Thymus (tissue), 11 donors: Measurements from ENCODE around the gene SLC2A14. TPM values are rescaled to one million over a fixed set of nuclear protein-coding genes. Genes with fewer than 3 reads are reported as not detected.
"Not testable (repeated sequence)": the region's sequence is repeated elsewhere in the genome, so short reads cannot be mapped to it uniquely, and the experiment has no call there.

Experiments used
- DNase-seq, 9 donors: peaks; one replicate each; pipeline ENCODE4 v3.0.0-alpha.2; 2013; ENCODE audit warnings: low spot score in 9 of 9, low read depth in 6 of 9, missing footprints in 1 of 9
- H3K27ac ChIP-seq, 2 donors: one replicate each; pipeline ENCODE4 v1.5.1; 2013; ENCODE audit warnings: control low read depth in 1 of 2, low read depth in 1 of 2, low read length in 1 of 2, mild to moderate bottlenecking in 1 of 2, moderate library complexity in 1 of 2
- H3K27me3 ChIP-seq, 2 donors: one replicate each; pipeline ENCODE4 v1.5.1; 2013; ENCODE audit warnings: low read length in 1 of 2; ENCODE audit not compliant: control insufficient read depth in 2 of 2, insufficient read depth in 1 of 2
- H3K36me3 ChIP-seq, 2 donors: one replicate each; pipeline ENCODE4 v1.5.1; 2013; ENCODE audit warnings: low read length in 1 of 2, mild to moderate bottlenecking in 1 of 2, moderate library complexity in 1 of 2; ENCODE audit not compliant: control insufficient read depth in 2 of 2, insufficient read depth in 2 of 2
- H3K4me1 ChIP-seq, 2 donors: one replicate each; pipeline ENCODE4 v1.5.1; 2013; ENCODE audit warnings: low read length in 2 of 2; ENCODE audit not compliant: control insufficient read depth in 2 of 2, insufficient read depth in 2 of 2
- H3K4me3 ChIP-seq, 2 donors: one replicate each; pipeline ENCODE4 v1.5.1; 2013; ENCODE audit warnings: low read length in 2 of 2, control low read depth in 1 of 2, mild to moderate bottlenecking in 1 of 2
- H3K9me3 ChIP-seq, 2 donors: one replicate each; pipeline ENCODE4 v1.5.1; 2013; ENCODE audit warnings: low read length in 1 of 2, mild to moderate bottlenecking in 1 of 2; ENCODE audit not compliant: control insufficient read depth in 2 of 2, insufficient read depth in 1 of 2
- WGBS: extraction: QIAGEN DNeasy Blood & Tissue Kit; methylation state at CpG from one replicate; pipeline ENCODE4 v1.1.7; 2013; 5-methylcytosine and 5-hydroxymethylcytosine counted together
- polyA plus RNA-seq: library from polyadenylated mRNA; stranded (reverse); fragments of 200-250 nt; gene quantifications from one replicate; pipeline ENCODE4 v1.2.3, GENCODE V29; 2013
- total RNA-seq: library from RNA; stranded (reverse); fragments of 120-200 nt; gene quantifications from one replicate; pipeline ENCODE4 v1.2.4, GENCODE V29; 2013
- donor health status: healthy.

SLC2A14 gene
- total and polyA plus RNA-seq, 2 donors = 0.07 to 0.19 TPM

DNA sequence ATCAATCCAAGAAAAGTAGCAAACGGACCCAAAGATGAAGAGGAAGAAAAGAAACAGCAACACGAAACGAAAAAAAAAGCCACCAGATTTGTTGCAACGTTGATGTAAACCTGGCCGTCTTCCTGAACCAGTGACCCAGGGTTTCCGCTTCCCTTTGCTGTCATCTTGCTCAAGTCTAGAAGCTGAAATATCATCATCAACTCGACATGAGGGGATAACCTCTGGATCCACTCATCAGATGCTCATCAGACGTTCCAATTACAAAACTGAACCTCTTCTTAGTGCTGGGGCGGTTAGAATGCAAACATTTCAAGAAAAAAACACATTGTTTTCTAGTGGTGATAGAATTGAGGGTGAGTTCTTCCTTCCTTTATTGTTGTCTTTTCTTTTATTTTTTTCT lies 29.1 kb downstream of the SLC2A14 start:
- not testable (repeated sequence) for H3K36me3 ChIP-seq, H3K27me3 ChIP-seq, H3K4me3 ChIP-seq, H3K4me1 ChIP-seq, H3K9me3 ChIP-seq
- 12% methylated on average over 4 of the region's 9 CpGs for WGBS
- H3K27ac ChIP-seq = peak overlapping the region in 1 of 2 donors; percentile 42
- peak in 1 of 9 donors; percentile 33 for DNase-seq

- not testable (repeated sequence) for H3K36me3 ChIP-seq, DNase-seq, H3K27ac ChIP-seq, H3K4me1 ChIP-seq, H3K27me3 ChIP-seq, H3K9me3 ChIP-seq, H3K4me3 ChIP-seq
- WGBS = 62% methylated on average over 5 of the region's 8 CpGs
Measured at GRCh38 chr12:7843149-7843548, 29.6 kb downstream of the SLC2A14 start.

DNA sequence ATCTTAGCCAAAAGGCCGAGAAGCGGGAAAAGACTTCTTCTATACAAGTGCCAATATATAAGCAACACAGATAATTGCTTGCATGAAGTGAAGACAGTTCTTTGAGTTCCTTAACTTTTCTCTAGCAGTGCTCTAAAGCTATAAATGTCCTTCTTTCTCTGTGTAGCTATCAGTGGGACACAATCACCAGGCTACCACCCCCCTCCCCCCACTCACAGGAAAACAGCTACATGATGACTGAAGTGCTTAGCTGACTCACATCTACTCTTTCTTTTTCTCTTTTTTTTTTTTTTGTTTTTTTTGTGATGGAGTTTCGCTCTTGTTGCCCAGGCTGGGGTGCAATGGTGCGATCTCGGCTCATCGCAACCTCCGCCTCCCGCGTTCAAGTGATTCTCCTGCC lies 30.3 kb downstream of the SLC2A14 start:
- H3K27ac ChIP-seq, H3K4me3 ChIP-seq, H3K9me3 ChIP-seq, H3K4me1 ChIP-seq, DNase-seq, H3K27me3 ChIP-seq, H3K36me3 ChIP-seq: not testable (repeated sequence)
- WGBS = 98% methylated on average over 9 of the region's 9 CpGs

DNA sequence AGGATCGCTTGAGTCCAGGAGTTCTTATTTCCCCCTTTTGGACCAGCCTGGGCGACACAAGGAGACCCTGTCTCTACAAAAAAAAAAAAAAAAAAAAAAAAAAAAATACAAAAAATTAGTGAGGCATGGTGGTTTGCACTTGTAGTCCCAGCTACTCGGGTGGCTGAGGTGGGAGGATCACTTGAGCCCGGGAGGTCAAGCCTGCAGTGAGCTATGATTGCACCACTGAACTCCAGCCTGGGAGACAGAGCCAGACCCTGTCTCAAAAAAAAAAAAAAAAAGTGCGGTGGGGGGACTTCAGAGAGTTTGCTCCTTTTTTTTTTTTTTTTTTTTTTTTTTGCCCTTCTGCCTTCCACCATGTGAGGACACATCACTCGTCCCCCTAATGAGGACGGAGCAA lies 32.9 kb downstream of the SLC2A14 start:
- H3K36me3 ChIP-seq, H3K4me1 ChIP-seq, H3K27me3 ChIP-seq, H3K4me3 ChIP-seq, DNase-seq, H3K9me3 ChIP-seq, H3K27ac ChIP-seq: not testable (repeated sequence)
- WGBS = 93% methylated on average over 7 of the region's 7 CpGs

DNA sequence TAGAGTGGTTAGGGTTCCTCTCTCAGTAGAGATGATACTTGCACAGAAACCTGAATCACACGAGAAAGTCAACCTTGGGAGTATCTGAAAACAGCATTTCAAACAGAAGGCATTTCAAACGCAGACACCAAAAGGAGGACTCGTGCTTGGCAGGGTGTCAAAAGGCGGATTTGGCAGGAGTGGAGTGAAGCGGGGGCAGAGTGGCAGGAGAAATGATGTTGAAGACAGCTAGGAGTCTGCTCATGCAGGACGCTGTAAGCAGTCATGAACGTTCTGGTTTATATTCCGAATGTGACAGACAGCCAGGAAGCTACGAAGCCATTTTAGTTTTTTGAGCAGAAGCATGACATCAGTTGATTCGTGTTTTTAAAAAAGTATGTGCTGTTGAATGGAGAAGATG lies 33.5 kb downstream of the SLC2A14 start:
- H3K9me3 ChIP-seq, DNase-seq, H3K36me3 ChIP-seq, H3K4me3 ChIP-seq, H3K27ac ChIP-seq, H3K4me1 ChIP-seq, H3K27me3 ChIP-seq: not testable (repeated sequence)
- WGBS = 92% methylated on average over 9 of the region's 10 CpGs

GRCh38 chr12:7837366-7837765 lies 35.3 kb downstream of the SLC2A14 start:
- no peaks in the 10 kb centered on the region for H3K4me1 ChIP-seq
- DNase-seq = no peak
- 90% methylated on average over 6 of the region's 6 CpGs for WGBS
- no peaks in the 10 kb centered on the region for H3K9me3 ChIP-seq
- H3K27me3 ChIP-seq = no peaks in the 10 kb centered on the region
- no peak overlapping the region for H3K27ac ChIP-seq
- H3K36me3 ChIP-seq = no peaks in the 10 kb centered on the region
- no peak overlapping the region for H3K4me3 ChIP-seq

GRCh38 chr12:7835766-7836165 lies 36.9 kb downstream of the SLC2A14 start:
- Histone ChIP-seq H3K27ac (no peak overlapping the region), H3K36me3 (no peaks in the 10 kb centered on the region), H3K27me3 (no peaks in the 10 kb centered on the region), H3K4me1 (no peaks in the 10 kb centered on the region), H3K9me3 (no peaks in the 10 kb centered on the region), H3K4me3 (no peak overlapping the region)
- DNase-seq = no peak
- 89% methylated on average over 5 of the region's 5 CpGs for WGBS

DNA sequence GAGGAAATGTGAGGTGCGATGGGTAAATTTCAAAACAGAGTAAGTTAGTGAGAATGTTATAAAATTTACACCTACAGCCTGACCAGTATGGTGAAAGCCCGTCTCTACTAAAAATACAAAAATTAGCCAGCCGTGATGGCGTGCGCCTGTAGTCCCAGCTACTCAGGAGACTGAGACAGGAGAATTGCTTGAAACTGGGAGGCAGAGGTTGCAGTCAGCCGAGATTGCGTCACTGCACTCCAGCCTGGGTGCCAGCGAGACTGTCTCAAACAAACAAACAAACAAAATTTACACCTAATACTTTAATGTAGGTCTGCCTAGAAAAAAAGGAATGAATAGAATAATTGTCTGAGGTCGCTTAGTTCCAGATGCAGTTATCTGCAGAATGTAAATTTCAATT lies 37.6 kb downstream of the SLC2A14 start:
- 85% methylated on average over 9 of the region's 9 CpGs for WGBS
- no peak overlapping the region for H3K4me3 ChIP-seq
- H3K9me3 ChIP-seq = no peaks in the 10 kb centered on the region
- no peaks in the 10 kb centered on the region for H3K27me3 ChIP-seq
- no peak overlapping the region for H3K27ac ChIP-seq
- no peaks in the 10 kb centered on the region for H3K4me1 ChIP-seq
- H3K36me3 ChIP-seq = no peaks in the 10 kb centered on the region
- no peak for DNase-seq

GRCh38 chr12:7834701-7835100 lies 38.0 kb downstream of the SLC2A14 start:
- H3K27me3 ChIP-seq = no peaks in the 10 kb centered on the region
- no peak overlapping the region for H3K27ac ChIP-seq
- H3K9me3 ChIP-seq = no peaks in the 10 kb centered on the region
- no peaks in the 10 kb centered on the region for H3K4me1 ChIP-seq
- H3K36me3 ChIP-seq = no peaks in the 10 kb centered on the region
- 86% methylated on average over 1 of the region's 1 CpG for WGBS
- no peak overlapping the region for H3K4me3 ChIP-seq
- DNase-seq = no peak

DNA sequence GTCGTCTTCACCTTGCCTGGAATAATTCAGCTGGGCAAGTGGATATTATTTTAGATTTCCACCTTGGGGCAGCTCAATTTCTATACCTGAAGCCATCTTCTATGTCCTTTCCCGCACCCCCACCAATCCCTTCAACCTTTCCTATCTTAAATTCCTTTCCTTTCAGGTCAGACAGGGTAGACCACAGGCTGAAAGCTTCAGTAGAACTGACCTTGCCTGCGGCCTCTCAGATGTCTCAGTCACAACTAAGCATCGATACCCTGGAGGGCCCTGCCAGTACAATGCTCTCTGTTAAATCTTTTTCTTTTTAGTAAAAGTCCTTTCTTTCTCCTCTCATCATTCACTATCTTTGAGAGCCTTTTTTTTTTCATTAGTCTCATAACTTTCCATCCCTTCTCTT lies 38.9 kb downstream of the SLC2A14 start:
- Histone ChIP-seq H3K9me3 (no peaks in the 10 kb centered on the region), H3K4me3 (no peak overlapping the region), H3K27ac (no peak overlapping the region), H3K27me3 (no peaks in the 10 kb centered on the region), H3K4me1 (no peaks in the 10 kb centered on the region), H3K36me3 (no peaks in the 10 kb centered on the region)
- DNase-seq = no peak
- WGBS = 96% methylated on average over 4 of the region's 4 CpGs
